Endothelial cell of umbilical vein (primary cell): ENCODE measurements around the gene NF1.

ENCODE experiments used
- EZH2 ChIP-seq: IDR thresholded peaks from 2 replicates; pipeline ENCODE4 v1.6.1; 2012; ENCODE audit warnings: borderline replicate concordance, low read depth, mild to moderate bottlenecking, moderate library complexity, low read length, inconsistent platforms; ENCODE audit not compliant: severe bottlenecking
- FOS ChIP-seq: IDR thresholded peaks from 2 replicates; pipeline ENCODE4 v1.6.1; 2011; ENCODE audit warnings: mild to moderate bottlenecking, low read length, moderate library complexity, borderline replicate concordance; ENCODE audit not compliant: insufficient read depth
- JUN ChIP-seq: IDR thresholded peaks from 2 replicates; pipeline ENCODE4 v1.6.1; 2011; ENCODE audit warnings: borderline replicate concordance, low read depth; ENCODE audit not compliant: insufficient read length, insufficient read depth
- MYC ChIP-seq: IDR thresholded peaks from one replicate; pipeline ENCODE4 v1.6.1; 2011; ENCODE audit warnings: mild to moderate bottlenecking, low read depth, low read length
- POLR2A ChIP-seq: IDR thresholded peaks from 2 replicates; pipeline ENCODE4 v1.6.1; 2012; ENCODE audit warnings: low read depth, mild to moderate bottlenecking, control low read depth, low read length
- POLR2AphosphoS5 ChIP-seq: IDR thresholded peaks from 2 replicates; pipeline ENCODE4 v1.6.1; 2012; ENCODE audit warnings: low read depth, mild to moderate bottlenecking, control low read depth, low read length, moderate library complexity; ENCODE audit not compliant: insufficient read depth
- TF ChIP-seq, protein P1 (sequence below), 2 donors: IDR thresholded peaks; 1 replicate in 1 of 2; 2 replicates in 1 of 2; pipeline ENCODE4 v1.5.1; 2011; ENCODE audit warnings: low read length in 2 of 2, mild to moderate bottlenecking in 2 of 2, moderate library complexity in 2 of 2, control low read depth in 1 of 2, inconsistent platforms in 1 of 2, low read depth in 1 of 2; ENCODE audit not compliant: insufficient read depth in 1 of 2; ENCODE audit errors: extremely low read depth in 1 of 2
- TF ChIP-seq, protein P2 (sequence below): IDR thresholded peaks from 2 replicates; pipeline ENCODE4 v1.6.1; 2011; ENCODE audit not compliant: insufficient read depth, insufficient read length

DNA sequence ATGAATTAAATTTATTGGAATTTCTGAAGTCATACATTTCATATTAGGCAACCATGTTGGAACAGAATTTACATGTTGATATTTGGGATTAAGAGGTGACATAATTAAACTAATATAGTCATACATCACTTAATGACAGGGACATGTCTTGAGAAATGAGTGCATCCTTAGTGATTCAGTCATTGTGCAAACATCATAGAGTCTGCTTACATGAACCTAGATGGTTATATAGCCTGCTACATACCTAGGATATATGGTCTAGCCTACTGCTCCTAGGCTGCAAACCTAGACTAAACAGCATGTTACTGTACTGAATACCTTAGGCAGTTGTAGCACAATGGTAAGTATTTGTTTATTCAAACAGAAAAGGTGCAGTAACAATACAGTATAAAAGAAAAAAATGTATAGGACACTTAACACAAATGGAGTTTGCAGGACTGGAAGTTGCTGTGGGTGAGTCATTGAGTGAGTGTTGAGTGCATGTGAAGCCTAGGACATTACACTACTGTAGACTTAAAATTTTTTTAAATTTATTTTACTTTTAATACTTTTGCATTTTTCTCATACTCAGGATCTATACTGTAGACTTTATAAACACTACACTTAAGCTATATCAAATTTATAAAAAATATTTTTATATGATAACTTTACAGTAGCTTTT lies 116.7 kb downstream of the NF1 start:
- TF ChIP-seq, protein P1, sequence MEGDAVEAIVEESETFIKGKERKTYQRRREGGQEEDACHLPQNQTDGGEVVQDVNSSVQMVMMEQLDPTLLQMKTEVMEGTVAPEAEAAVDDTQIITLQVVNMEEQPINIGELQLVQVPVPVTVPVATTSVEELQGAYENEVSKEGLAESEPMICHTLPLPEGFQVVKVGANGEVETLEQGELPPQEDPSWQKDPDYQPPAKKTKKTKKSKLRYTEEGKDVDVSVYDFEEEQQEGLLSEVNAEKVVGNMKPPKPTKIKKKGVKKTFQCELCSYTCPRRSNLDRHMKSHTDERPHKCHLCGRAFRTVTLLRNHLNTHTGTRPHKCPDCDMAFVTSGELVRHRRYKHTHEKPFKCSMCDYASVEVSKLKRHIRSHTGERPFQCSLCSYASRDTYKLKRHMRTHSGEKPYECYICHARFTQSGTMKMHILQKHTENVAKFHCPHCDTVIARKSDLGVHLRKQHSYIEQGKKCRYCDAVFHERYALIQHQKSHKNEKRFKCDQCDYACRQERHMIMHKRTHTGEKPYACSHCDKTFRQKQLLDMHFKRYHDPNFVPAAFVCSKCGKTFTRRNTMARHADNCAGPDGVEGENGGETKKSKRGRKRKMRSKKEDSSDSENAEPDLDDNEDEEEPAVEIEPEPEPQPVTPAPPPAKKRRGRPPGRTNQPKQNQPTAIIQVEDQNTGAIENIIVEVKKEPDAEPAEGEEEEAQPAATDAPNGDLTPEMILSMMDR (IDR thresholded peaks at IDR 0.05; ENCODE audit: extremely low read depth in 1 of 2, insufficient read depth in 1 of 2, low read depth in 1 of 2, low read length in 2 of 2): no peak
- no peak for TF ChIP-seq POLR2AphosphoS5
- no peak for TF ChIP-seq MYC
- no peak for TF ChIP-seq EZH2
- no peak for TF ChIP-seq POLR2A
- no peak for TF ChIP-seq JUN
- TF ChIP-seq FOS: peak; percentile 41
- TF ChIP-seq, protein P2, sequence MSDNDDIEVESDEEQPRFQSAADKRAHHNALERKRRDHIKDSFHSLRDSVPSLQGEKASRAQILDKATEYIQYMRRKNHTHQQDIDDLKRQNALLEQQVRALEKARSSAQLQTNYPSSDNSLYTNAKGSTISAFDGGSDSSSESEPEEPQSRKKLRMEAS: no peak
